Measurements from ENCODE around the gene THADA.

THADA gene

GRCh38 chr2:43521568-43521967 is 74.3 kb downstream of the THADA start:
- no peak overlapping the region for H3K4me3 ChIP-seq (ENCODE audit: low read depth, low read length)
- no peak for DNase-seq (ENCODE audit: low read depth, low spot score)
- TF ChIP-seq, protein P1, sequence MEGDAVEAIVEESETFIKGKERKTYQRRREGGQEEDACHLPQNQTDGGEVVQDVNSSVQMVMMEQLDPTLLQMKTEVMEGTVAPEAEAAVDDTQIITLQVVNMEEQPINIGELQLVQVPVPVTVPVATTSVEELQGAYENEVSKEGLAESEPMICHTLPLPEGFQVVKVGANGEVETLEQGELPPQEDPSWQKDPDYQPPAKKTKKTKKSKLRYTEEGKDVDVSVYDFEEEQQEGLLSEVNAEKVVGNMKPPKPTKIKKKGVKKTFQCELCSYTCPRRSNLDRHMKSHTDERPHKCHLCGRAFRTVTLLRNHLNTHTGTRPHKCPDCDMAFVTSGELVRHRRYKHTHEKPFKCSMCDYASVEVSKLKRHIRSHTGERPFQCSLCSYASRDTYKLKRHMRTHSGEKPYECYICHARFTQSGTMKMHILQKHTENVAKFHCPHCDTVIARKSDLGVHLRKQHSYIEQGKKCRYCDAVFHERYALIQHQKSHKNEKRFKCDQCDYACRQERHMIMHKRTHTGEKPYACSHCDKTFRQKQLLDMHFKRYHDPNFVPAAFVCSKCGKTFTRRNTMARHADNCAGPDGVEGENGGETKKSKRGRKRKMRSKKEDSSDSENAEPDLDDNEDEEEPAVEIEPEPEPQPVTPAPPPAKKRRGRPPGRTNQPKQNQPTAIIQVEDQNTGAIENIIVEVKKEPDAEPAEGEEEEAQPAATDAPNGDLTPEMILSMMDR (IDR thresholded peaks at IDR 0.05; ENCODE audit: low read depth, low read length), result no peak
- in situ Hi-C loops (cut with HindIII; ENCODE audit: low sequenced_read_pairs), result no loop called here

GRCh38 chr2:43520919-43521318 is 74.9 kb downstream of the THADA start:
- TF ChIP-seq, protein P1 (IDR thresholded peaks at IDR 0.05; ENCODE audit: low read depth, low read length), result no peak
- H3K4me3 ChIP-seq (ENCODE audit: low read depth, low read length), result no peak overlapping the region
- in situ Hi-C loops (cut with HindIII; ENCODE audit: low sequenced_read_pairs), result no loop called here
- DNase-seq (ENCODE audit: low read depth, low spot score), result no peak

DNA sequence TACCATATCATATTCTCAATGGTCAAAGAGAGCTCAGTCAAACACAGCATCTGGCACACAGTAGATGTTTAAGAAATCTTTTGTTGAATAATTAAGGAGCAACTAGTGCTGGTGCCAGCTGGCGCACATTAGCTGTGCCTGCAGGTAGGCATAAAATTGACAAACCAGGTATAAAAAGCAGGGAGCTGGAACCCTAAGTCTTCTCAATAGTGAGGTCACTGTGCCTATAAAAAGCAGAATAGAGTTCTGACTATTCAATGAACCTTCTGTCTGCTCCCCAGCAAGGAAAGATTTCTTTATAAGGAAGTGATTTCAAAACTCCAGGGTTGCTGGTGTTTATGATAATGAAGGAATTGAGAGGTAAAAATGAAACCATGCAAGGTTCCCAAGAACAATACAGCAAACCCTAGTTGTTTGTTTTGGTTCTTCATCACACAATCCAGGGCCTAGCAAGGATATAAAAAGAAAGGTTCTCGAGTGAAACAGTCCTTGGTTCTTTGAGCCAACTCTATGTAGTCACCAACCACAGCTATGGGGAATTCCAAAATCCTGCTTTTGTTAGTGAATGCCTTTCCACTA is 76.1 kb downstream of the THADA start:
- TF ChIP-seq, protein P1 (IDR thresholded peaks at IDR 0.05; ENCODE audit: low read depth, low read length), result no peak
- in situ Hi-C loops (cut with HindIII; ENCODE audit: low sequenced_read_pairs), result no loop called here
- no peak overlapping the region for H3K4me3 ChIP-seq (ENCODE audit: low read depth, low read length)
- peak; percentile 98 for DNase-seq (ENCODE audit: low read depth, low spot score)

- in situ Hi-C loops (cut with HindIII; ENCODE audit: low sequenced_read_pairs), result no loop called here
- no peak overlapping the region for H3K4me3 ChIP-seq (ENCODE audit: low read depth, low read length)
- DNase-seq (ENCODE audit: low read depth, low spot score), result no peak
- TF ChIP-seq, protein P1 (IDR thresholded peaks at IDR 0.05; ENCODE audit: low read depth, low read length), result no peak
These were observed 77.1 kb downstream of the THADA start for GRCh38 chr2:43518718-43519117.

DNA sequence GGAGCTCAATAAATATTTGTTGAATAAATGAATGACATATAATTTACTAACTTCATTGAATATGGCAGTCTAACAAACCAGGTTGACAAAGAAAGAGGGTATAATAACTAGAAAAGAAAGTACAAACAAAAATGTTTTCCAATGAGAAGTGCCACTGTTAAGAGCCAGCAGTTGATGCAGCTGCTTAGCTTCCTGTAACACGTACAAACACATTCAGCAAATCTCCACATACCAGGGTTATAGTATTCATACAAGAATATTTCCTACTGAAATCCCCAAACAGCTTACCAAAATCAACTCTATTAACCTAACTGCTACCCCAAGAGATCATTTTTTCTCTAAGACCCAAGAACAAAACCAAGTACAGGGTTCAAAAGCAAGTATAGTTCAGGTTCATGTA is 77.7 kb downstream of the THADA start:
- TF ChIP-seq, protein P1 (IDR thresholded peaks at IDR 0.05; ENCODE audit: low read depth, low read length), result no peak
- no peak for DNase-seq (ENCODE audit: low read depth, low spot score)
- H3K4me3 ChIP-seq (ENCODE audit: low read depth, low read length), result no peak overlapping the region
- in situ Hi-C loops (cut with HindIII; ENCODE audit: low sequenced_read_pairs), result no loop called here

DNA sequence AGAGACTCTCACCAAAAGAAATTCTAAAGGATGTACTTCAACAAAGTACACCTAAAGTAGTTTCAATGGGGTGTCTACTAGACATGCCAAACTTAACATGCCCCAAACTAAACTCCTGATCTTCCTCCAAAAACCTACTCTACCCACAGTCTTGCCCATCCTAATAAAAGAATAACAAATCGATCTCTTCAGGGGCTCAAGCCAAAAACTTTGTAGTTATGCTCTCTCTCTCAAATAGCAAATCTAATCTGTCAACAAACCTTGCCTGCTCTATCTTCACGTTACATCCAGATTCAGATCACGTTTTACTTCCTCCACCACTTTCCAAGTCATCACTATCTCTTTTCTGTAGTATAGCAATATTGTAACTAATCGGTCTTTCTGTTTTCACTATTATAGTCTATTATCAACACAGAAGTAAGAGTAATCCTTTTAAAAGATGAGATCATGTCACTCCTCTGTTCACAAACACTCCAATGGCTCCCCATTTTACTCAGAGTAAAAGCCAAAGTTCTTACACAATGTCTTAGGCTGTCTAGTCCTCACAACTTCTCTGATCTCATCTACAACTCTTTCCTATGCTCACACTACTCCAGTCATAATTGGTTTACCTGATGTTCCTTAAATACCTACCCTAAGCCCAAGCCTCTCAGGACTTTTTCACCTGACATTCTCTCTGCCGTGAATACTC is 79.9 kb downstream of the THADA start:
- in situ Hi-C loops (cut with HindIII; ENCODE audit: low sequenced_read_pairs), result no loop called here
- H3K4me3 ChIP-seq (ENCODE audit: low read depth, low read length), result no peak overlapping the region
- DNase-seq (ENCODE audit: low read depth, low spot score), result no peak
- TF ChIP-seq, protein P1 (IDR thresholded peaks at IDR 0.05; ENCODE audit: low read depth, low read length), result no peak
